Ureter (tissue), 1 donor: ENCODE data around the gene IDNK. TPM values are rescaled to one million over a fixed set of nuclear protein-coding genes. Genes with fewer than 3 reads are reported as not detected.

ENCODE experiments used
- DNase-seq: peaks from one replicate; pipeline ENCODE4 v3.0.0-alpha.2; 2020; ENCODE audit warnings: low spot score
- total RNA-seq: library from RNA; stranded (reverse); gene quantifications from one replicate; pipeline ENCODE4 v1.2.4, GENCODE V29; 2023
- donor health status: DM: yes; HTN: yes; CAD: no.

Gene IDNK
- total RNA-seq, 1 donor from 2014 or later, result 7.8 TPM

DNA sequence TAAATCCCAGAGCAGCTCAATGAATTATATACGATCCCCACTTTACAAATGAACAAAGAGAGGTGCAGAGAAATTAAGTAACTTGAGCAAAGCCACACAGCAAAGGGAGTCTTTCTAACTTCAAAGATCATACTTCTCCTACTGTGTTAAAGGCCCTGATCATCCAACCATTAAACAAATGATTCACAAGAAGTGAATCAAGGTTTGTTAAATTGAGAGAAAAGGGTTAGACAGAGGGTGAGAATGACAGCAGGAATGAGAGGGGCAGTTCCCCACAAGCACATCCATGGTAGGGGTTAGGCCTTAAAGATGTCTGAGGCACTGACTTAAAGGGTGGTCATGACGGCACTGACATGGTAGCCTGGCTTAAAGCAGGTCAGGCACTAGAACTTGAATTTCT is 10.7 kb downstream of the IDNK start:
- no peak for DNase-seq

DNA sequence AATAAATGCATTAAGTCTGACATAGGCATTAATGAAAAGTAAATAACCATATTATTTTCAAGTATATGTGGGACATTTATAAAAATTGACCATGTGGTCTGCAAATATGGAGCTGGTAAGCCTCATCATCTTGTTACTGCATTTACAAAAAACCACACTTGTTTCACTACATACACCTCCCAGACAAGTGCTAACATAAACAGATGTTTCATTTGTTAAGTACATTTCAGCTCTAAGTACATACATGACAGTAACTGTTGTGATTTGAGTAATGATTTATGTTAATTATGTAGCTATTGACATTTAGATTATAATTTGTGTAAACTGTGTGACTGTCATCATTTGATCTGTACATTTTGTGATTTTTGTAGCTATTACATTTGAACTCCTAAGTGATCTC is 13.9 kb downstream of the IDNK start:
- DNase-seq, result no peak

DNA sequence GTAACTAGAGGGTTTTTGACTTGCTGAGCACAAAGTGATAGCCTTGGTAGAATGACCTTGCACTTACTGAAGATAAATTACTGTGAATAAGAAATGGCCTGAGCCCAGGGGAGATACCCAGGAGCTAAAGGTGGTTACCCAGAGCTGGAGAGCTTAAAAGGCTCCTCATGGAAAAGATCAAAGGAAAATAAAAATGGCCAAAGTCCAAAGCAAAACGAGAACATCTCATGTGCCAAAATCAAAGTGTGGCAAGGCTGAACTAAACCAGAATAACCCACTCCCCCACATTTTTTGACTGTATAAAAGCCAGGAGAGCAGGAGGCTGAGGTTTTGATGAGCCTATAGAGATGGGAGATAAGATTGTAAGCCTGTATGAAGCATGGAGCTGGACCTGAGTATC is 14.4 kb downstream of the IDNK start:
- no peak for DNase-seq

DNA sequence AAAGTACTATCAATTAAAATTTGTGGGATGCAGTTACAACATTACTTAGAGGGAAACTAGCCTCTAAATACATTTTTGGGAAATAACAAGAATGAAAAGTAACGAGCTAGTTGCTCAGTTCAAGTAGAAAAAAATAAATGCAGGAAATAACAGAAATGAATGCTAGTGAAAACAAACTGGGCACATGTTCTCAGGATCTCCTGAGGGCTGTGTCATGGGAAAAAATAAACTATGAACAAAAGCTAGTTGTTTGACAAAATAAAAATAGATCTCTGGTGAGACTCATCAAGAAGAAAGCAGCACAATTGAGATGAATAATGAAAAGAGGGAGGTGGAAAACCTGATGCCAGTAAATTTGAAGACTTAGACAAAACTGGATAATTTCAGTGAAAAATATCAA is 16.3 kb downstream of the IDNK start:
- no peak for DNase-seq

DNA sequence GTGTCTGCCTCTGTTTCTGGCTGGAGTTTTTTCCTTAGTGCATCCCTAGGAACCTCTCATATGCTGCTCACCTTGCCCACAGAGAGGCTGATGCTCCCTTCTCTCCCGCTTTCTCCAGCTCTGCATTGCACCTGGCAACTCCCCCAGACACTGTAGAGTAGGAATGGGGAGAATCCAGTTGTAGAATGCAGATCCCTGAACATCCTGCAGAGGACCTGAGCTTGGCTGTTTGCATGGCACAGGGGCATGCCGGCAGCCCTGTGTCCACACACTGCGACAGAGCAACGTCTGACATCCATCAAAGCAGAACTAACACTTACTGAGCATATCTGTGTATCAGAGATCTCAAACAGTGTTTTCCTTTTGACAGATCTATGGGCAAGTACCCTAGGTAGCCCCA is 19.9 kb downstream of the IDNK start:
- DNase-seq, result no peak

DNA sequence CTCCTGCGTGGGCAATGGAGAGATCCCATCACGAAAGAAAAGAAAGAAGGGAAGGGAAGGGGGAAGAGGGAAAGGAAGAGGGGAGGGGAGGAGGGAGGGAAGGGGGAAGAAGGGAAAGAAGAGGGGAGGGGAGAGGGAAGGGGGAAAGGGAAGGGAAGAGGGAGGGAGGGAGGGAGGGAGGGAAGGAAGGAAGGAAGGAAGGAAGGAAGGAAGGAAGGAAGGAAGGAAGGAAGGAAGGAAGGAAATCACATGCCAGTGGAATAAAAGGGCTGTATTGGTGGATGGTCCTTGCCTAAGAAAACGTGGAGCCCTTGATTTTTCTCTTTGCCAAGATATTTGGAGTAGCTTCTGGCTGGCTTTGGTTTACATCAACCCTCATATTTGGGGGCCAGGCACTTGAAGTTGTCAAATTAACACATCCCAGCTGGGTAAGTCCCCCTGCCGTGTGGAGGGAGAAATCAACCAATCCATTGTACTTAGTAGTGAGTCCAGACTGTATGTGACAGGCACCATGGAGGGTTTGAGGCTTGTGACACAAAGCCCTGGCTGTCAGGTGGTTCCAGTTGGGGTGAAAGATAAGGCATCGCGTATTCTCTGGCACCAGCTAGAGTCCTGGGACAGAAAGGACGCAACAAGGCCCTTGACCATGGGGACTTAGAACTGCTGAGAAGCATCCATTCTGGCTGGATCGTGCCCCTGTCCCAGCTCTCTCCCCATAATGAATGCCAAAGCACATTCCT is 23.7 kb downstream of the IDNK start:
- DNase-seq, result no peak

DNA sequence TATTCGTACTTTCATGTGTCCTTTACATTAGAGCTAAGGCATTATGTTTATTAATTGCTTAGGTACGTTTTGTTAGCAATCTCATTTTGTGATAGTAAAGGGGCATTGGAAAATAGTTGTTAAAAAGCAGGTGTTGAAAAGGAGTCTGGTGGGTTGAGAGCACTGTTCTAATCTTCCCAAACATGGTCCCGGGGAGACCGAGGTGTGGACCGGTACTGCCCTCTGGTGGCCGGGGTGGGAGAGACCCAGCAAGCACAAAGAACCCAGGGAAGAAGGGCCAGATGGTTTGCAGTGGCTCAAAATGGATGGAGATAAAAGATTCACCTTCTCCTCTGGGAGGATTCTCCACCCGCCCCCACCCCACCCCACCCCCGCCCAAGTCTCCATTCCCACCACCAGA is 26.1 kb downstream of the IDNK start:
- DNase-seq, result peak; percentile 73

DNA sequence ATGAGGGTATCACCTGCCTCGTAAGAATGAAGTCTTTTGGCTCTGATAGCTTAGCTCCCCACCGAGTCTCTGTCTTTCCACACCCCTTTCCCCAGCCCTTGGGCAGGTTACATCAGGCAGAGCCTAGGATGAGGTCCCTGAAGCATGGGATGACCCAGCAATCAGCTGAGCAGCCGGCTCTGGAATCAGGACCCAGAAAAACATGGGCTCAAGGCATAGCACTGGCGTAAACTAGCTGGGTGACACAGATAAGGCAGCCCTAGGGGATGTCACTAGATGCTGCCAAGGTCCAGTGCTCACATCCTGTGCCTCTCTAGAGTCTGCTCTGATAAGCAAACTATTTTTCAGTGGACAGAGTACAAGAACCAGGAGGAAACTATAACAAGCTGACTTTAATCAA is 26.6 kb downstream of the IDNK start:
- DNase-seq, result no peak

DNA sequence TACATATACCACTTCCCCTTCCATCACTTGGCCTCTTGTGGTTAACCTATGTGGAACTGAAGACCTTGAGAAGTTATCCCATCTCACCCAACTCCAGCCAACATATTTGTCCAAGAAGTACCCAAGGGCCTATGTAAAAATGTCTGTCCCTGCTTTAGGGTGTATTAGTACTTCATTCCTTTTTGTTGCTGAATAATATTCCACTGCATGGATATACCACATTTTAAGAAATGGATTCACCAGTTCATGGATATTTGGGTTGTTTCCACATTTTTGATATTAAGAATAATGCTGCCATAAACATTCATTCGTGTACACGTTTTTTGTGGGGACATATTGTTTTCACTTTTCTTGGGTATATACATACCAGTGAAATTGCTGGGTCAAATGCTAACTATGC is 28.6 kb downstream of the IDNK start:
- no peak for DNase-seq

DNA sequence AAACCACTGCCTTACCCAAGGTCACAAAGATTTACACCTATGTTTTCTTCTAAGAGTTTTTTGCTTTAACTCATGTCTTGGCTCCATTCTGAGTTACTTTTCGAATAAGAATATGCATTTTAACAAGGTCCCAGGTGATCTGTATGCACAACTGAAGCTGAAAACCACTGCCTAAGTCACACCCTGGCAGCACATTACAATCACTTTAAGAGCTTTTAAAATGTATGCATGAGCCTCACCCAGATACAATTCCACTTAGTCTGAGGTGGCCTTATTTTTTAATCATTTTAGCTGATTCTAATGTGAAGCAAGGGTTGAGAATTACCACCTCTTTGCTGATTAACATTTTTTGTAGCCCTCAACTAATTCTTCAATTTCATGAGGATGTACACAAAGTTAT is 29.5 kb downstream of the IDNK start:
- no peak for DNase-seq

DNA sequence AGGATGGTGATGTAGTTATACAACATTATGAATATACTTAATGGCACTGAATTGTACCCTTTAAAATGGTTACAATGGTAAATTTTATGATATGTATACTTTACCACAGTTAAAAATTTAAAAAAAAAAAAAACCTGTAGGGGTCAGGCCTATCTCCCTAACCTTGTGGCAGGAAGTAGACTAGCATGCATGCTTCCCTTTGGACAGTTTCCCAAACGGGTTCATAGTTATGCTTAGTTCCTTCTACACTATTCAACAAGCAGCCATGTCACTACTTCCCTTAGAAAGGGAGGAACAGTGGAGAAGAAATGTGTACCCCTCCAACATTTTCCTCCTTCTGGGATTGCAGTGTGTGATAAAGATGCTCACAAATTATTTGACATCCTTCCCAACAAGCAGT is 32.5 kb downstream of the IDNK start:
- DNase-seq, result no peak

DNA sequence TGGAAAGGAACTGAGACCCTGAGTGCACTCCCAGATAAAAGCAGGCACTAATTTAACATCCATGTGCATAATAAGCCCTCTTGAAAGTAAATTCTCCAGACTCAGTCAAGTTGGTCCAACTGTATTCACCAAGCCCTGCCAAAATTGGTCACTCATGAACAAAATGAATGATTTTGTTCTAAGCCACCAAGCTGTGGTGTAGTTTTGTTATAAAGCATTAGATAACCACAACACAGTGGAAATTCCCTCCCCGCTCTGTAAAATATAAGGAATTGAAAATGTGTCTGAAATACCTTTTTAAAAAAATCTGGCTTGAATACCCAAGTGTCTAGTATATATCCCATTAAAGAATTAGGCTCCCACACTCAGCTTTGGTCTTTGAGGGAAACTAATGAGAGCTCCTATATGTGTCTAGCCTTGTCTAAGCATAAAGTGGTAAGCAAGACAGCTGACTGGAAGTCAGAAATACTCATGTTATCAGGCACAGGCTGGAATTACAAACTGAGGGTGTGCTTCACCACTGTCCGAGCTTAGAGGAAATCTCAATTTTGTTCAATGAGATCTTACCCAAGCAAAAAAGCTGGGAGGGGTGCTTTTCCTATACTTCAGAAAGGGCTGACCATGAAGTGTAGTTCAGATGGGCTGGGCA is 33.2 kb downstream of the IDNK start:
- no peak for DNase-seq

DNA sequence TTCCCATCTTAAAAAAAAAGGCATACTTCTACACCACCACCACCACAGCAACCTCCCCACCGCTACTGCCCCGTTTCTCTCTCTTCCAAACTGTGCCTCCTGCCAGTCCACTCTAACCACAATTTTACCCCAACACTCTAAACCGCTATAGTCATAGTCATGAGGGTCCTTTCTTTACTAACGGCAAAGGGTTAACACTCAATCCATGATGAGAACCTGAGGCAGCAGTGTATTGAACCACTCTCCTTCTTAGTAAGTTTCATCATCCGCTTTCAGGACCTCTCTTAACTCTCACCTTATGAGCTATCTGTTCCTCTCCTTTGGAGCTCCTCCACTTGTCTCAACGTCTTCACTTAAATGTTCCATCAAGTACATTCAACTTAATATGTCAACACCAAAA is 34.0 kb downstream of the IDNK start:
- no peak for DNase-seq

DNA sequence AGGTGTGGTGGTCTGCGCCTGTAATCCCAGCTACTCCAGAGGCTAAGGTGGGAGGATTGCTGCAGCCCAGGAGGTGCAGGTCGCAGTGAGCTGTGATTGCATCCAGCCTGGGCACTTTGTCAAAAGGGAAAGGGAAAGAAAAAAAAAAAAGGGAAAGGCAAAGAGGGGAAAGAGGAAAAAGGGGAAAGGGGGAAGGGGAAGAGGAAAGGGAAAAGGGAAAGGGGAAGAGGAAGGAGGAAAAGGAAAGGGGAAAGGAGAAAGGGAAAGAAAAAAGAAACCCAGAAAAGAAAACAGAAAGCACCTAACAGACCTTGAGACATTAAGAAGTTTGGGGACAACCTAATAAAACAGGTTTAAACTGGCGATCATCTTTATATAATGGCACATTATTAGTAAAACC is 40.0 kb downstream of the IDNK start:
- no peak for DNase-seq

DNA sequence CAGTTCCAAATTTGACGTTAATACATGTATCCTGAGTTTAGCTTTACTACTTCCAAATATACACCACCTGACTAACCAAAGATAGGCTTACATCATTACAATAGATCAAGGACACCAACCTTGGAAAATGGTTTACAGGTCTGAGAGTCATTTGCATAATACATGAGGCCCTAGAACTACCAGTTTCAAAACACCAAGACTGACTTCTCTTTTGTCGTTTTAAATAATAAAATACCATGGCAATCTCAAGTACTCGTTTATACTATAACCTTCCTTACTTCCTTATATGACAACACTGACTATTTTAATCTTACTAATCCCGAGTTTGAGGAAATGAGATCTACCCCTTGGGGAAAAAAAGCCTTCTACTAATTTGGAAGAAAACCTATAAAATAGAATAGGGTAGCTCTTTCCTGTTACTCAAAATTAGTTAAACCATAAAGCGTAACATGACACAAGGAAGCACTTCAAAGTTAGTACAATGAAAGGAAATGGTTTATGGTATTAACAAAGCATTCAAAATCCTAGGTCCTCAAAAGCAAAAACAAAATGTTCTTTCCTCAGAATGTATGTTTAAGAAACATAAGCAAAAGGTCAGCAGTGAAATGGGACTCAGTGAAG is 42.7 kb downstream of the IDNK start:
- no peak for DNase-seq

DNA sequence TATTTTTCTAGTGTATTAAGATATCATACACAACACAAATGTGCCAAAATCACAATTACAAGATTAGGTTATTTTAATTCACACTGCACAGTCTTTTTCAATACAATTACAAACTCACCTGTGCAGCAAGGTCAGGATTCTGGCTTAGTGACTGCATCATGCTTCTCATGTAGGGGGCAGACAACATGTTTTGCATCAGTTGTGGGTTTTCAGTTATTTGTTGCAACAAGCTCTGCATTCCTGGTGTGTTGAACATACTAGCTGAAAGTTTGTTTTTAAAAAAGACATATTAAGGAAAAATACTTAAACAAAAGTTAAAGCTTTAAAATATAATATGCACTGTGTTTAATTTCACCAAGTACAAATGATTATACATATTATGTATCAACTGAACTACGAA is 46.1 kb downstream of the IDNK start:
- DNase-seq, result no peak

DNA sequence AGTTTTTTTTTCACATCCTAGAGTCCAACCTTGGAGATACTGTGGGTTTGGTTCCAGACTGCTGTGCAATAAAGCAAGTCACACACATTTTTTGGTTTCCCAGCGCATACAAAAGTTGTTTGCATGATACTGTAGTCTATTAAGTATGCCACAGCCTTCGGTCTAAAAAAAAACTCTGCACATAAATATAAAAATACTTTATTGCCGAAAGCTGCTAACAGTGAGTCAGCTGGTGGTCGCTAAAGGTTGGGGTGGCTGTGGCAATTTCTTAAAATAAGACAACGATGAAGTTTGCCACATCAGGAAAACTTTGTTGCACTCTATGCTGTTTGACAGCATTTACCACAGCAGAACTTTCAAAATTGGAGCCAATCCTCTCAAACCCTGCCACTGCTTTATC is 47.4 kb downstream of the IDNK start:
- no peak for DNase-seq

DNA sequence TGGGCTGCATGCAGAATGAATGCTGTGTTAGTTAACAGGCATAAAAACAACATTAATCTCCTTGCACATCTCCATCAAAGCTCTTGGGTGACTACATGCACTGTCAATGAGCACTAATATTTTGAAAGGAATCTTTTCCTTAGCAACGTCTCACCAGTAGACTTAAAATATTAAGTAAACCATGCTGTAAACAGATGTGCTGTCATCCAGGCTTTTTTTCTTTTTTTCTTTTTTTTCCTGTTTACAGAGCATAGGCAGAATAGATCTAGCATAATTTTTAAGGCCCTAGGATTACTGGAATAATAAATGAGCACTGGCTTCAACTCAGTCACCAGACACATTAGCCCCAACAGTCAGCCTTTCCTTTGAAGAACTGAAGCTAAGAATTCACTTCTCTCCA is 48.5 kb downstream of the IDNK start:
- DNase-seq, result no peak

DNA sequence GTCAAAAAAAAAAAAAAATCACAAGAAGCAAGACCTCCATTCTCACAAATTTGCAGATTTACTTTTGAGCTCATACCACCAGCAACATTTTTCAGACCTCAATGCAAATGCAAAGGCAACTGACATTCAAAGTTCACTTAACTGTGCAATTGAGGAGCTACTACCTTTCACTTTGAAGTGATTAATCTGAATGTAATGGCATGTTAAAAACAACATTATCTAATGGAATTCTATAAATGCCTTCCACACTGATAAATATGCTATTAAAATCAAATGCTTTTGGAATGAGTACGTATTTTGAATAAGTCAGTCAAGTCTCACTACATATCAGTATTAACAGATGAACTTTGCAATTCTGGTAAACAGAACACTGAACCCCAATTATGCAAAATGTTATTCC is 52.5 kb downstream of the IDNK start:
- DNase-seq, result no peak

DNA sequence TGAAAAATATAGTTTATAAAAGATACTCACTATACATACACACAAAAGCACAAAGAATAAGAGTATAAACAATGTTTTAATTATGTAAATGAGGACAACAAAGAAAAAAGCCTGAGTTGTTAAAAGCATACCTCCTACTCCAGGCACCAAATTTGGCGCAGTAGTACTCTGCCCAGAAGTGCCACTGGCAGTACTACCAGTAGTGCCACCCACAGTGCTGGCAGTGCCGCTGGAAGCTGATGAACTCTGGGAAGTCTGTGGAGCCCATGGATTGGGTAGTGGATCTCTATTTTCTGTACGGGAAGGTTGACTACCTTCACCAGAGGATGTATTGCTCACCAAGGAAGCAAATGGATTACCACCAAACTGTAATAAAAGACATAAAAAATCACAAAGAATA is 54.7 kb downstream of the IDNK start:
- no peak for DNase-seq

DNA sequence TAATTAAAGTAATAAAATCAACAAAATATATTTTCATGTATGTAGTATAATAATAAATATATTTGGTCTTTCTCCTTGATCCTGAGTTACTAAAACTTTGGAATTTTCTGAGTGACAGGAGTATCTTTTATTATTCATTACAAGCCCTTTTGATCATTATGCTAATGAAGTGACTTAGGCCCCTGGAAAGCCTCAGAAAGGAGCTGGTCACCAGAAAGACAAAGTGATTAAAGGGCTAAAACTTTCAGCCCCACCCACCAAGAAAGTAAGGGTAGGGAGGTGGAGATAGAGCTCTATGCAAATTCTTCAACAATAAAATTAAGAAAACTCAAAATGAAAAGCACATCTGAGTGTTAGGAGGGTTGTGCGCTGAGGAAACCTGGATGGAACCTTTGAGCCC is 57.3 kb downstream of the IDNK start:
- DNase-seq, result no peak

DNA sequence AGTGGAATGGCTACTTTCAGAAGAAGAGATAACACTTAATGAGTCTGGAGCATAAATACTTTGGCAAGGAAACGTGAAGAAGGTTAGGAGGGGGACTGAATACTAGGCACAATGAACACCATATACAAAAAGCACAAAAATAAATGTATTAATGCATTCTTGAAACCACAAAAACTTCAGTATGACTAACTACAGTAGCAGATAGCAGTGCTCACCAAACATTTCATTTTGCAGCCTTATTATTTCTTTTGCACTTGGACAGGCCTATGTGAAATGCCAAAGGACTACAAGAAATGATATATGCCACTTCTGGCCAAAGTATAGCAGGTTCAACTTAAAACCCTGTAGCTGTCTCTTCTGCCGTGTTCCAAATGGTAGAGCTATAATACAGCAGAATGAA is 58.5 kb downstream of the IDNK start:
- no peak for DNase-seq

DNA sequence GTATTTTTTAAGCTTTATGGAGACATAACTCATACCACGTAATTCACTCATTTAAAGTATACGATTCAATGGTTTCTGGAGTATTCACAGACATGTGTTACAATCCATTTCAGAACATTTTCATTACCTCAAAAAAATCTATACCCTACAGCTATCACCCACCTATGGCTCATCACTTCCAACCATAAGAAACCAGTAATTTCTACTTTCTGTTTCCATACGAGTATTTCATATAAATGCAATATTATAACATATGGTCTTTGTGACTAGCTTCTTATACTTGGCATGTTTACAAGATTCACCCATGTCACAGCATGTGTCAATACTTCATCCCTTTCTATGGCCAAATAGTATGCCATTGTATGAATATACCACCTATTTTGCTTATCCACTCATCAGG is 66.0 kb downstream of the IDNK start:
- DNase-seq, result no peak

DNA sequence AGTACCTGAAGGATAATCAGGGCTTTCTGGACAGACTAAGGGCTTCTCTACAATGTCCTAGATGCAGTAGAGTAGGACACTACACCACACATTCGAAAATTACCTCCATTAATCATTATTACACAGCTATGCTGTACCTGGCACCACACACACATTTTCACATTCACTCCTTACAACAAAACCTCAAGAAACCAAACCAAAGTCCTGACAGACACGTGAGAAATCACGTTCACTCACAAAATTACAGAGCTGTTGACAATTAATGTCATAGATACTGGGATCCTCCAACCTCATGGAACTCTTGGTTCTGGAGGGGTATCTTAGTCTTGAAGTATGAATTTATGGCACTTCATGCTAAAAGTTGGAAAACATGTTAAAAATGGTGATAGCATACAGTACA is 68.5 kb downstream of the IDNK start:
- no peak for DNase-seq
